Mesenchymal stem cell (in vitro differentiated cells and primary cell): ENCODE measurements around the gene NUAK1.

Experiments used
- DNase-seq: peaks from one replicate; pipeline ENCODE4 v3.0.0-alpha.2; 2013
- H2AFZ ChIP-seq: one replicate; pipeline ENCODE4 v1.6.1; 2013; ENCODE audit warnings: low read depth, mild to moderate bottlenecking, control low read depth, inconsistent platforms, low read length, moderate library complexity
- H2AK5ac ChIP-seq: 2 replicates; pipeline ENCODE4 v1.6.1; 2013; ENCODE audit warnings: low read length, moderate library complexity, mild to moderate bottlenecking, inconsistent platforms; ENCODE audit not compliant: severe bottlenecking
- H2BK120ac ChIP-seq: one replicate; pipeline ENCODE4 v1.6.1; 2013; ENCODE audit warnings: low read depth, mild to moderate bottlenecking, inconsistent platforms, low read length, moderate library complexity
- H2BK12ac ChIP-seq, 2 experiments: one replicate each; pipeline ENCODE4 v1.6.1; 2013; ENCODE audit warnings: inconsistent platforms in 2 of 2, low read length in 2 of 2, mild to moderate bottlenecking in 2 of 2, moderate library complexity in 2 of 2, control low read depth in 1 of 2
- H2BK15ac ChIP-seq: one replicate; pipeline ENCODE4 v1.6.1; 2013; ENCODE audit warnings: mild to moderate bottlenecking, low read depth, inconsistent platforms; ENCODE audit not compliant: poor library complexity, severe bottlenecking
- H2BK5ac ChIP-seq: 2 replicates; pipeline ENCODE4 v1.6.1; 2013; ENCODE audit warnings: low read depth, mild to moderate bottlenecking, low read length, control low read depth, inconsistent platforms; ENCODE audit not compliant: poor library complexity, severe bottlenecking
- H3K14ac ChIP-seq, 2 experiments: one replicate each; pipeline ENCODE4 v1.6.1; 2013; ENCODE audit warnings: inconsistent platforms in 2 of 2, low read length in 2 of 2, control low read depth in 1 of 2, mild to moderate bottlenecking in 1 of 2, moderate library complexity in 1 of 2
- H3K18ac ChIP-seq, 2 experiments: one replicate each; pipeline ENCODE4 v1.6.1; 2013; ENCODE audit warnings: inconsistent platforms in 2 of 2, low read length in 2 of 2, control low read depth in 1 of 2, low read depth in 1 of 2, mild to moderate bottlenecking in 1 of 2
- H3K23ac ChIP-seq, 2 experiments: one replicate each; pipeline ENCODE4 v1.6.1; 2013; ENCODE audit warnings: inconsistent platforms in 2 of 2, low read length in 2 of 2, mild to moderate bottlenecking in 2 of 2, moderate library complexity in 2 of 2, control low read depth in 1 of 2
- H3K27ac ChIP-seq: 2 replicates; pipeline ENCODE4 v1.5.1; 2013; ENCODE audit warnings: mild to moderate bottlenecking, moderate library complexity, low read length, control low read depth, inconsistent platforms; ENCODE audit not compliant: poor library complexity, severe bottlenecking
- H3K27me3 ChIP-seq, 2 experiments: 2 replicates each; pipeline versions ENCODE4 v1.6.1 to v1.7.0; 2013; ENCODE audit warnings: low read length in 2 of 2, mild to moderate bottlenecking in 2 of 2, moderate library complexity in 2 of 2, control low read depth in 1 of 2, inconsistent platforms in 1 of 2; ENCODE audit not compliant: control insufficient read depth in 1 of 2, insufficient read depth in 1 of 2
- H3K36me3 ChIP-seq, 2 experiments: 2 replicates each; pipeline versions ENCODE4 v1.6.1 to v1.7.0; 2013; ENCODE audit warnings: low read length in 2 of 2, control low read depth in 1 of 2, inconsistent platforms in 1 of 2, low read depth in 1 of 2, mild to moderate bottlenecking in 1 of 2; ENCODE audit not compliant: insufficient read depth in 2 of 2, control insufficient read depth in 1 of 2
- H3K4ac ChIP-seq, 2 experiments: one replicate each; pipeline ENCODE4 v1.6.1; 2013; ENCODE audit warnings: inconsistent platforms in 2 of 2, low read length in 2 of 2, mild to moderate bottlenecking in 2 of 2, moderate library complexity in 2 of 2, control low read depth in 1 of 2, low read depth in 1 of 2
- H3K4me1 ChIP-seq: 2 replicates; pipeline ENCODE4 v1.6.1; 2013; ENCODE audit warnings: low read depth, low read length, control low read depth; ENCODE audit not compliant: control insufficient read depth, insufficient read depth
- H3K4me2 ChIP-seq: 2 replicates; pipeline ENCODE4 v1.6.1; 2013; ENCODE audit warnings: low read length, mild to moderate bottlenecking, inconsistent platforms; ENCODE audit not compliant: poor library complexity, severe bottlenecking
- H3K4me3 ChIP-seq, 2 experiments: 2 replicates each; pipeline versions ENCODE4 v1.5.1 to v1.7.0; 2013; ENCODE audit warnings: low read length in 2 of 2, mild to moderate bottlenecking in 2 of 2, control low read depth in 1 of 2, low read depth in 1 of 2; ENCODE audit not compliant: insufficient read depth in 1 of 2
- H3K79me1 ChIP-seq: replicated peaks from 2 replicates; pipeline ENCODE4 v1.6.1; 2013; ENCODE audit warnings: mild to moderate bottlenecking, control low read depth, low read length, inconsistent platforms; ENCODE audit not compliant: poor library complexity, severe bottlenecking
- H3K9ac ChIP-seq: 2 replicates; pipeline ENCODE4 v1.7.0; 2013; ENCODE audit warnings: mild to moderate bottlenecking, low read length, moderate library complexity
- H3K9me3 ChIP-seq: 2 replicates; pipeline ENCODE4 v1.7.0; 2013; ENCODE audit warnings: mild to moderate bottlenecking, low read length; ENCODE audit not compliant: control insufficient read depth
- H4K8ac ChIP-seq: one replicate; pipeline ENCODE4 v1.6.1; 2013; ENCODE audit warnings: inconsistent platforms, mild to moderate bottlenecking, low read length, moderate library complexity
- H4K91ac ChIP-seq: one replicate; pipeline ENCODE4 v1.6.1; 2013; ENCODE audit warnings: mild to moderate bottlenecking, low read length, inconsistent platforms
- WGBS: methylation state at CpG from one replicate; pipeline ENCODE4 v1.1.7; 2013; ENCODE audit warnings: mixed read lengths; 5-methylcytosine and 5-hydroxymethylcytosine counted together

Gene NUAK1

GRCh38 chr12:106106892-106107291 is 31.9 kb downstream of the NUAK1 start:
- peak overlapping the region in 1 of 2 experiments; percentile 54 for H3K18ac ChIP-seq

GRCh38 chr12:106106061-106106566 is 32.6 kb downstream of the NUAK1 start:
- Histone ChIP-seq H4K8ac (no peak overlapping the region), H2BK5ac (no peak overlapping the region)

More at GRCh38 chr12:106106892-106107291, 31.9 kb downstream of the NUAK1 start:
- H3K4ac ChIP-seq, result peak overlapping the region in 1 of 2 experiments; percentile 53
- H2AK5ac ChIP-seq, result peak overlapping the region; percentile 61
- peak; percentile 85 for DNase-seq
- no peak overlapping the region for H3K9ac ChIP-seq
- no peak overlapping the region for H2BK120ac ChIP-seq
- 35% methylated on average over 6 of the region's 6 CpGs for WGBS
- H2BK5ac ChIP-seq, result no peak overlapping the region
- H3K4me1 ChIP-seq, result peaks cover 19% of the 10 kb centered on the region
- no peak overlapping the region for H3K4me2 ChIP-seq
- peak overlapping the region; percentile 44 for H3K27ac ChIP-seq
- H2AFZ ChIP-seq, result no peak overlapping the region
- no peak overlapping the region for H3K14ac ChIP-seq
- H2BK15ac ChIP-seq, result no peak overlapping the region
- H4K91ac ChIP-seq, result no peak overlapping the region
- H3K9me3 ChIP-seq, result no peaks in the 10 kb centered on the region
- peaks cover 35% of the 10 kb centered on the region for H3K79me1 ChIP-seq
- H2BK12ac ChIP-seq, result peak overlapping the region; percentile 10 to 57
- H3K23ac ChIP-seq, result no peak overlapping the region
- no peak overlapping the region for H4K8ac ChIP-seq
- no peaks in the 10 kb centered on the region for H3K27me3 ChIP-seq
- peaks cover 0 to 14% of the 10 kb centered on the region in 2 experiments for H3K36me3 ChIP-seq
- H3K4me3 ChIP-seq, result no peak overlapping the region

GRCh38 chr12:106101803-106102202 is 37.0 kb downstream of the NUAK1 start:
- Histone ChIP-seq H3K14ac (no peak overlapping the region), H4K8ac (no peak overlapping the region), H3K9me3 (no peaks in the 10 kb centered on the region), H3K36me3 (peaks cover 0 to 26% of the 10 kb centered on the region in 2 experiments), H3K79me1 (peaks cover 46% of the 10 kb centered on the region), H3K27me3 (no peaks in the 10 kb centered on the region), H3K9ac (no peak overlapping the region), H3K4ac (no peak overlapping the region), H2BK120ac (no peak overlapping the region), H2BK15ac (no peak overlapping the region), H2AFZ (no peak overlapping the region), H3K23ac (peak overlapping the region in 1 of 2 experiments; percentile 88), H3K4me2 (no peak overlapping the region), H2BK5ac (no peak overlapping the region), H2AK5ac (no peak overlapping the region), H3K18ac (no peak overlapping the region), H4K91ac (no peak overlapping the region), H3K27ac (no peak overlapping the region), H3K4me1 (peaks cover 4% of the 10 kb centered on the region), H3K4me3 (no peak overlapping the region), H2BK12ac (no peak overlapping the region)
- WGBS, result 86% methylated on average over 5 of the region's 5 CpGs
- DNase-seq, result no peak

More at GRCh38 chr12:106106061-106106566, 32.6 kb downstream of the NUAK1 start:
- Histone ChIP-seq H3K36me3 (peaks cover 0 to 19% of the 10 kb centered on the region in 2 experiments), H3K18ac (no peak overlapping the region), H3K79me1 (peaks cover 37% of the 10 kb centered on the region), H3K4me3 (no peak overlapping the region), H2BK120ac (peak overlapping the region; percentile 8), H3K23ac (no peak overlapping the region), H3K27ac (no peak overlapping the region), H3K4me2 (no peak overlapping the region), H3K4me1 (peaks cover 18% of the 10 kb centered on the region), H2BK12ac (no peak overlapping the region), H2AFZ (no peak overlapping the region), H2BK15ac (no peak overlapping the region), H4K91ac (no peak overlapping the region), H3K14ac (no peak overlapping the region), H2AK5ac (no peak overlapping the region), H3K9me3 (no peaks in the 10 kb centered on the region), H3K9ac (no peak overlapping the region), H3K27me3 (no peaks in the 10 kb centered on the region), H3K4ac (no peak overlapping the region)
- 92% methylated on average over 3 of the region's 4 CpGs for WGBS
- no peak for DNase-seq

- no peak overlapping the region for H2AFZ ChIP-seq
- no peak overlapping the region for H2BK15ac ChIP-seq
- H4K8ac ChIP-seq, result no peak overlapping the region
- H3K9me3 ChIP-seq, result no peaks in the 10 kb centered on the region
- DNase-seq, result no peak
- H2AK5ac ChIP-seq, result no peak overlapping the region
- no peaks in the 10 kb centered on the region for H3K27me3 ChIP-seq
- no peak overlapping the region for H3K18ac ChIP-seq
- no peak overlapping the region for H3K9ac ChIP-seq
- peaks cover 11% of the 10 kb centered on the region for H3K4me1 ChIP-seq
- H2BK120ac ChIP-seq, result no peak overlapping the region
- no peak overlapping the region for H3K4me2 ChIP-seq
- peaks cover 50% of the 10 kb centered on the region for H3K79me1 ChIP-seq
- no peak overlapping the region for H3K14ac ChIP-seq
- no peak overlapping the region for H2BK5ac ChIP-seq
- H3K27ac ChIP-seq, result no peak overlapping the region
- H3K4ac ChIP-seq, result no peak overlapping the region
- H3K36me3 ChIP-seq, result peaks cover 0 to 36% of the 10 kb centered on the region in 2 experiments
- no peak overlapping the region for H3K4me3 ChIP-seq
- no peak overlapping the region for H4K91ac ChIP-seq
- WGBS, result 63% methylated on average over 5 of the region's 6 CpGs
- no peak overlapping the region for H2BK12ac ChIP-seq
- H3K23ac ChIP-seq, result no peak overlapping the region
Observed at GRCh38 chr12:106098691-106099200, 40.0 kb downstream of the NUAK1 start.
